ACHN (cell line): Measurements from ENCODE around the gene BBS10.

Source experiments
- DNase-seq: peaks from one replicate; pipeline ENCODE4 v3.0.0-alpha.2; 2015
- in situ Hi-C: cut with HindIII; loops from 2 replicates; pipeline ENCODE4 v1.10.0; 2017; ENCODE audit warnings: low sequenced_read_pairs, low pct_ligation_motif_present, low pct_unique_long_range_greater_than_20kb

The BBS10 gene

GRCh38 chr12:76300297-76300665 is 47.9 kb downstream of the BBS10 start:
- DNase-seq, result no peak
- in situ Hi-C loops, result no loop called here

GRCh38 chr12:76299536-76300296 is 48.5 kb downstream of the BBS10 start:
- in situ Hi-C loops, result no loop called here
- peak; percentile 75 for DNase-seq
